Naive B cell (primary cell): ENCODE results near the gene FAM110D. TPM values are rescaled to one million over a fixed set of nuclear protein-coding genes. Genes with fewer than 3 reads are reported as not detected.
A peak's percentile ranks its signal among the peaks of the same experiment; 100 is the strongest.

ENCODE experiments used
- ATAC-seq, 2 donors: fragments of 150-1000 bp; cut with Tn5 transposase; 2 replicates each; pipeline ENCODE4 v1.10.0; 2021; ENCODE audit warnings: low read depth in 2 of 2, mild to moderate bottlenecking in 2 of 2, moderate library complexity in 2 of 2
- DNase-seq: peaks from one replicate; pipeline ENCODE4 v3.0.0; 2022
- H3K27ac Mint-ChIP-seq, 6 donors: one replicate each; pipeline ENCODE4 v1.8.0; 2020 to 2022; ENCODE audit warnings: mild to moderate bottlenecking in 6 of 6, mixed read lengths in 6 of 6, moderate library complexity in 5 of 6, inconsistent platforms in 2 of 6
- H3K27me3 Mint-ChIP-seq, 3 donors: one replicate each; pipeline ENCODE4 v1.8.0; 2021 to 2022; ENCODE audit warnings: mixed read lengths in 3 of 3, mild to moderate bottlenecking in 1 of 3
- H3K36me3 Mint-ChIP-seq, 2 donors: one replicate each; pipeline ENCODE4 v1.8.0; 2020 to 2022; ENCODE audit warnings: mixed read lengths in 2 of 2, inconsistent platforms in 1 of 2, mild to moderate bottlenecking in 1 of 2
- H3K4me1 Mint-ChIP-seq, 3 donors: one replicate each; pipeline ENCODE4 v1.8.0; 2020 to 2022; ENCODE audit warnings: mixed read lengths in 3 of 3, inconsistent platforms in 1 of 3, mild to moderate bottlenecking in 1 of 3, moderate library complexity in 1 of 3
- H3K4me3 Mint-ChIP-seq, 8 donors: one replicate each; pipeline ENCODE4 v1.8.0; 2020 to 2022; ENCODE audit warnings: mild to moderate bottlenecking in 8 of 8, mixed read lengths in 8 of 8, moderate library complexity in 8 of 8, inconsistent platforms in 2 of 8
- H3K9me3 Mint-ChIP-seq, 7 donors: one replicate each; pipeline ENCODE4 v1.8.0; 2020 to 2022; ENCODE audit warnings: mixed read lengths in 7 of 7, mild to moderate bottlenecking in 5 of 7, inconsistent platforms in 2 of 7, moderate library complexity in 1 of 7
- polyA plus RNA-seq, 6 donors: library from polyadenylated mRNA; unstranded; fragments of 300-500 nt; fragmentation: Illumina TruSeq; gene quantifications; one replicate each; pipeline ENCODE4 v1.2.3, GENCODE V29; 2021; ENCODE audit warnings: low read depth in 6 of 6

The FAM110D gene
- polyA plus RNA-seq, 6 donors from 2014 or later = not detected

GRCh38 chr1:26162220-26162709 is 3.4 kb downstream of the FAM110D start:
- H3K27me3 Mint-ChIP-seq = peaks cover 18 to 70% (median 36%) of the 10 kb centered on the region in 3 donors
- no peak overlapping the region for H3K27ac Mint-ChIP-seq
- peaks cover 10 to 19% (median 11%) of the 10 kb centered on the region in 3 donors for H3K4me1 Mint-ChIP-seq
- H3K36me3 Mint-ChIP-seq = no peaks in the 10 kb centered on the region
- no peak for DNase-seq
- H3K4me3 Mint-ChIP-seq = peak overlapping the region; percentile 33 to 83 (median 71)
- H3K9me3 Mint-ChIP-seq = no peaks in the 10 kb centered on the region
- ATAC-seq = no peak

- ATAC-seq (no peak), DNase-seq (no peak)
- Mint-ChIP-seq H3K9me3 (no peaks in the 10 kb centered on the region), H3K27me3 (peaks cover 10 to 56% (median 25%) of the 10 kb centered on the region in 3 donors), H3K4me3 (peak overlapping the region in 6 of 8 donors; percentile 36 to 76 (median 43)), H3K36me3 (no peaks in the 10 kb centered on the region), H3K4me1 (peaks cover 10 to 19% (median 11%) of the 10 kb centered on the region in 3 donors), H3K27ac (peak overlapping the region in 2 of 6 donors; percentile 57 to 59)
These were observed 4.8 kb downstream of the FAM110D start for GRCh38 chr1:26163684-26164035.

- Mint-ChIP-seq H3K4me1 (peaks cover 11 to 19% (median 14%) of the 10 kb centered on the region in 3 donors), H3K9me3 (no peaks in the 10 kb centered on the region), H3K36me3 (no peaks in the 10 kb centered on the region), H3K27ac (peak overlapping the region in 3 of 6 donors; percentile 16 to 59 (median 24)), H3K27me3 (peaks cover 10 to 50% (median 23%) of the 10 kb centered on the region in 3 donors), H3K4me3 (peak overlapping the region; percentile 27 to 87 (median 66))
- ATAC-seq (peak; percentile 72 to 79), DNase-seq (peak; percentile 58)
These were observed 5.4 kb downstream of the FAM110D start for GRCh38 chr1:26164036-26164860.

- no peaks in the 10 kb centered on the region for H3K9me3 Mint-ChIP-seq
- peaks cover 12 to 22% (median 21%) of the 10 kb centered on the region in 3 donors for H3K4me1 Mint-ChIP-seq
- peak overlapping the region; percentile 27 to 87 (median 65) for H3K4me3 Mint-ChIP-seq
- peak overlapping the region in 3 of 6 donors; percentile 16 to 37 (median 24) for H3K27ac Mint-ChIP-seq
- H3K36me3 Mint-ChIP-seq = no peaks in the 10 kb centered on the region
- ATAC-seq (no peak), DNase-seq (no peak)
- peaks cover 10 to 41% (median 14%) of the 10 kb centered on the region in 3 donors for H3K27me3 Mint-ChIP-seq
These were observed 6.3 kb downstream of the FAM110D start for GRCh38 chr1:26164861-26165842.

DNA sequence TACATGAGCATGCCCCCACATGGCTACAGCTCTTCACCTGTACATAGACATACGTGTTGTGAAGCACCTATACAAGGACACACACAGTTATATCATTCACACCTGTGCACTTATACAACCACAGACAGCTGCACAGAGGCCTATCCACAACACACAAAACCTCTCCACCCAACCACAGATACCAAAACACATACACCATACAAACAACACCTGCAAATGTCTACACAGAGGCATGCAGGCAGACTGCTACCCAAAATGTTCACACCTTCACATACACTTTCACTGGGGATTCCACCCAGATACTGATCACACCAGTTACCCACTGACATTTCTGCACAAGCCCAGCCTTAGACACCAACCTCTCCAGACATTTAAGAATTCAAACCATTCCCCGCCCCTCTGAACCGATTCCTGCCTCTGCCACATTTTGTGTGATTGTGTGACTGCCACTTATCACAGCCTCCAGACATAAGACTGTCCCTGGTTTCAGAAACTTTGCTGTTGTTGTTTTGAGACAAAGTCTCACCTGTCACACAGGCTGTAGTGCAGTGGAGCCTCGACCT is 7.9 kb downstream of the FAM110D start:
- peaks cover 7 to 27% (median 10%) of the 10 kb centered on the region in 3 donors for H3K27me3 Mint-ChIP-seq
- H3K9me3 Mint-ChIP-seq = no peaks in the 10 kb centered on the region
- peaks cover 17 to 35% (median 28%) of the 10 kb centered on the region in 3 donors for H3K4me1 Mint-ChIP-seq
- H3K36me3 Mint-ChIP-seq = no peaks in the 10 kb centered on the region
- no peak overlapping the region for H3K4me3 Mint-ChIP-seq
- ATAC-seq = no peak
- H3K27ac Mint-ChIP-seq = no peak overlapping the region
- no peak for DNase-seq

GRCh38 chr1:26168410-26169197 is 9.7 kb downstream of the FAM110D start, which contains the start of gene C1orf232:
TSS of gene C1orf232 (minus strand) at chr1:26168963. CDS start at chr1:26168499, 464 bp downstream.
- DNase-seq (no peak), ATAC-seq (no peak)
- Mint-ChIP-seq H3K27ac (peak within 1 kb of the TSS; percentile 66 to 97 (median 96)), H3K36me3 (no peaks in the 10 kb centered on the region), H3K4me3 (peak within 1 kb of the TSS; percentile 89 to 95 (median 91)), H3K4me1 (peaks cover 12 to 29% (median 23%) of the 10 kb centered on the region in 3 donors), H3K9me3 (no peaks in the 10 kb centered on the region), H3K27me3 (peaks cover 0 to 15% (median 3%) of the 10 kb centered on the region in 3 donors)

- Mint-ChIP-seq H3K9me3 (no peaks in the 10 kb centered on the region), H3K36me3 (no peaks in the 10 kb centered on the region), H3K4me3 (peak overlapping the region; percentile 79 to 95 (median 91)), H3K4me1 (peaks cover 12 to 25% (median 19%) of the 10 kb centered on the region in 3 donors), H3K27ac (peak overlapping the region in 5 of 6 donors; percentile 26 to 95 (median 91)), H3K27me3 (peaks cover 0 to 11% (median 0%) of the 10 kb centered on the region in 3 donors)
- ATAC-seq (no peak), DNase-seq (no peak)
These were observed 10.3 kb downstream of the FAM110D start for GRCh38 chr1:26169198-26169554.

- ATAC-seq (peak; percentile 93), DNase-seq (peak; percentile 87)
- peak within 1 kb of the TSS; percentile 66 to 97 (median 96) for H3K27ac Mint-ChIP-seq
- peak within 1 kb of the TSS; percentile 89 to 95 (median 91) for H3K4me3 Mint-ChIP-seq
- peaks cover 7 to 25% (median 14%) of the 10 kb centered on the region in 3 donors for H3K4me1 Mint-ChIP-seq
- H3K27me3 Mint-ChIP-seq = peaks cover 0 to 5% (median 0%) of the 10 kb centered on the region in 3 donors
- no peaks in the 10 kb centered on the region for H3K9me3 Mint-ChIP-seq
- H3K36me3 Mint-ChIP-seq = no peaks in the 10 kb centered on the region
These were observed 11.0 kb downstream of the FAM110D start, which contains the start of gene ZNF593 for GRCh38 chr1:26169669-26170471. TSS of gene ZNF593 (plus strand) at chr1:26169908. CDS start at chr1:26169984, 76 bp downstream.

DNA sequence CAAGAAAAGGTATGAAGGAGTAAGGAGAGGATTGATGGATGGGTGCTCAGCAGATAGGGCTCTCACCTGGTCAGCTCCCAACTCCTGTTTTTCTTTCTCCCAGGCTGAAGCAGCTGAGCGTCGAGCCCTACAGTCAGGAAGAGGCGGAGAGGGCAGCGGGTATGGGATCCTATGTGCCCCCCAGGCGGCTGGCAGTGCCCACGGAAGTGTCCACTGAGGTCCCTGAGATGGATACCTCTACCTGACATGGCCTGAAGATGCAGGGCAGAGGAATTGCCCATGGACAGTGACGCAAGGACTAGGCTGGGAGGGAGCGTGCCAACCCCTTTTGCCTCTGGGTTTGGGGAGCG is 11.6 kb downstream of the FAM110D start:
- peak overlapping the region; percentile 66 to 97 (median 94) for H3K27ac Mint-ChIP-seq

GRCh38 chr1:26171084-26172072 is 12.5 kb downstream of the FAM110D start, which contains the start of gene ZNF593OS:
TSS of gene ZNF593OS (minus strand) at chr1:26171832. CDS start at chr1:26171661, 171 bp downstream.
- Mint-ChIP-seq H3K9me3 (no peaks in the 10 kb centered on the region), H3K27ac (peak within 1 kb of the TSS in 3 of 6 donors; percentile 75 to 91 (median 91)), H3K27me3 (no peaks in the 10 kb centered on the region), H3K4me1 (peaks cover 6 to 25% (median 11%) of the 10 kb centered on the region in 3 donors), H3K4me3 (peak within 1 kb of the TSS; percentile 89 to 95 (median 91)), H3K36me3 (no peaks in the 10 kb centered on the region)
- DNase-seq (no peak), ATAC-seq (no peak)

More for the DNA sequence above, 11.6 kb downstream of the FAM110D start:
- ATAC-seq (no peak), DNase-seq (no peak)
- Mint-ChIP-seq H3K4me3 (peak overlapping the region; percentile 89 to 95 (median 91)), H3K27me3 (no peaks in the 10 kb centered on the region), H3K36me3 (no peaks in the 10 kb centered on the region), H3K9me3 (no peaks in the 10 kb centered on the region), H3K4me1 (peaks cover 6 to 25% (median 11%) of the 10 kb centered on the region in 3 donors)
